ENCODE results near the gene PGPEP1. TPM values are rescaled to one million over a fixed set of nuclear protein-coding genes. Genes with fewer than 3 reads are reported as not detected.

PGPEP1 gene
- total RNA-seq, 1 donor from 2014 or later: 27.5 TPM

- TF ChIP-seq CTCF (IDR thresholded peaks at IDR 0.05): no peak
- no peak for TF ChIP-seq POLR2A (IDR thresholded peaks at IDR 0.05)
- no peak for TF ChIP-seq POLR2AphosphoS5 (IDR thresholded peaks at IDR 0.05; ENCODE audit: insufficient read depth in 1 of 2, low read depth in 1 of 2)
- Histone ChIP-seq H3K4me3 (peak overlapping the region; percentile 23 to 36), H3K27me3 (no peaks in the 10 kb centered on the region), H3K27ac (peak overlapping the region; percentile 79), H3K9me3 (no peaks in the 10 kb centered on the region), H3K4me1 (peaks cover 22% of the 10 kb centered on the region), H3K36me3 (no peaks in the 10 kb centered on the region)
- intact Hi-C loops (cut with DNase I): no loop called here
- no peak for DNase-seq (ENCODE audit: extremely low spot score in 2 of 2)
Measured at GRCh38 chr19:18386543-18387271, 46.3 kb downstream of the PGPEP1 start.

- Histone ChIP-seq H3K36me3 (no peaks in the 10 kb centered on the region), H3K27ac (peak overlapping the region; percentile 62), H3K4me3 (peak overlapping the region; percentile 32 to 47), H3K9me3 (no peaks in the 10 kb centered on the region), H3K27me3 (no peaks in the 10 kb centered on the region), H3K4me1 (peaks cover 22% of the 10 kb centered on the region)
- DNase-seq (ENCODE audit: extremely low spot score in 2 of 2): no peak
- intact Hi-C loops (cut with DNase I): no loop called here
- TF ChIP-seq POLR2A (IDR thresholded peaks at IDR 0.05): no peak
- TF ChIP-seq CTCF (IDR thresholded peaks at IDR 0.05): peak; percentile 95 to 98 (median 97)
- peak in 1 of 2 donors; percentile 50 for TF ChIP-seq POLR2AphosphoS5 (IDR thresholded peaks at IDR 0.05; ENCODE audit: insufficient read depth in 1 of 2, low read depth in 1 of 2)
Measured at GRCh38 chr19:18388100-18388959, 47.9 kb downstream of the PGPEP1 start.

GRCh38 chr19:18388960-18389725 lies 48.7 kb downstream of the PGPEP1 start:
- DNase-seq (ENCODE audit: extremely low spot score in 2 of 2): no peak
- Histone ChIP-seq H3K9me3 (no peaks in the 10 kb centered on the region), H3K4me1 (peaks cover 22% of the 10 kb centered on the region), H3K36me3 (no peaks in the 10 kb centered on the region), H3K4me3 (peak overlapping the region in 1 of 2 donors; percentile 47), H3K27ac (peak overlapping the region; percentile 62), H3K27me3 (no peaks in the 10 kb centered on the region)
- intact Hi-C loops (cut with DNase I): no loop called here
- no peak for TF ChIP-seq CTCF (IDR thresholded peaks at IDR 0.05)
- TF ChIP-seq POLR2AphosphoS5 (IDR thresholded peaks at IDR 0.05; ENCODE audit: insufficient read depth in 1 of 2, low read depth in 1 of 2): no peak
- no peak for TF ChIP-seq POLR2A (IDR thresholded peaks at IDR 0.05)

- Histone ChIP-seq H3K36me3 (no peaks in the 10 kb centered on the region), H3K27ac (no peak overlapping the region), H3K9me3 (no peaks in the 10 kb centered on the region), H3K4me1 (peaks cover 22% of the 10 kb centered on the region), H3K27me3 (no peaks in the 10 kb centered on the region), H3K4me3 (no peak overlapping the region)
- TF ChIP-seq CTCF (IDR thresholded peaks at IDR 0.05): no peak
- no peak for DNase-seq (ENCODE audit: extremely low spot score in 2 of 2)
- intact Hi-C loops (cut with DNase I): no loop called here
Measured at GRCh38 chr19:18389726-18390064, 49.3 kb downstream of the PGPEP1 start.

Measured in vagina (tissue), 2 donors.